ENCODE data around the gene FYN.

The FYN gene

DNA sequence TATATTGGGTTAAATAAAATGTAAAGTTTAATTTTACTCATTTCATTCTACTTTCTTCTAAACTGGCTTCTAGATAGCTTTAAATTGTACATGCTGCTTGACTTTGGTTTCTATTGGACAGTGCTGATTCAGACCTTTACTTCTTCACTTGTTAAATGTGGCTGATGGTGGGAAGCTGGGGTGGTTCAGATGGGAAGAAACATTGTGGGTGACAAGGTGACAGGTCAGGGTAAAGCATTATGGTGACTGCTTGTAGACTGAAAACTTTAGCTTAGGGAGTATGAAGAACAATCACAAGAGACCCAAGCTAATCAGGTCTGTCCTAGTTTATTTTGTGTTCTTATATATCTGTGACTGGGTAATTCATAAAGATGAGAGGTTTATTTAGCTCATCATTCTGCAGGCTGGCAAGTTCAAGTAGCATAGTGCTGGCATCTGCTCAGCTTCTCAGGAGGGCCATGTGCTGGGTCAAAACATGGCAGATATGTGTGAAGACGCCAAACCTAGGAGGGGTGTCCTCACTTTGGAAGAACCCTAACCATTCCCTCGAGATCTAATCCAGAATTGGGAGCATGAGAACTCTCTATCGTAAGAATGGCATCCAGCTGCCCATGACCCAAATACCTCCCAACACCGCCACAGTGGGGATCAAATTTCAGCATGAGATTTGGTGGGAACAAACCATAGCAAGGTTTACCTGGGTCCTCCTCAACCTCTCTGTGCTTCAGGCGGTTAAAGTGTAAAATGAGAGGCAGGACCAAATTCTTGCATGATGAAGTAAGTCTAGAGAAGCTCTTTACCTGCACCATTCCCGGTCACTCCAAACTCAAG, 102.8 kb downstream of the FYN start:
- H3K9me3 Mint-ChIP-seq, result no peaks in the 10 kb centered on the region
- H3K4me1 Mint-ChIP-seq, result peaks cover 90% of the 10 kb centered on the region
- DNase-seq (ENCODE audit: low spot score in 2 of 2) (no peak), ATAC-seq (replicated peaks; ENCODE audit: extremely low read depth, poor library complexity, severe bottlenecking) (no peak)
- H3K36me3 Mint-ChIP-seq (ENCODE audit: insufficient read depth), result peaks cover 31% of the 10 kb centered on the region
- H3K27me3 Mint-ChIP-seq, result no peaks in the 10 kb centered on the region
- peak overlapping the region; percentile 34 for H3K4me3 Mint-ChIP-seq
- H3K27ac Mint-ChIP-seq (ENCODE audit: low read depth), result peak overlapping the region; percentile 100

DNA sequence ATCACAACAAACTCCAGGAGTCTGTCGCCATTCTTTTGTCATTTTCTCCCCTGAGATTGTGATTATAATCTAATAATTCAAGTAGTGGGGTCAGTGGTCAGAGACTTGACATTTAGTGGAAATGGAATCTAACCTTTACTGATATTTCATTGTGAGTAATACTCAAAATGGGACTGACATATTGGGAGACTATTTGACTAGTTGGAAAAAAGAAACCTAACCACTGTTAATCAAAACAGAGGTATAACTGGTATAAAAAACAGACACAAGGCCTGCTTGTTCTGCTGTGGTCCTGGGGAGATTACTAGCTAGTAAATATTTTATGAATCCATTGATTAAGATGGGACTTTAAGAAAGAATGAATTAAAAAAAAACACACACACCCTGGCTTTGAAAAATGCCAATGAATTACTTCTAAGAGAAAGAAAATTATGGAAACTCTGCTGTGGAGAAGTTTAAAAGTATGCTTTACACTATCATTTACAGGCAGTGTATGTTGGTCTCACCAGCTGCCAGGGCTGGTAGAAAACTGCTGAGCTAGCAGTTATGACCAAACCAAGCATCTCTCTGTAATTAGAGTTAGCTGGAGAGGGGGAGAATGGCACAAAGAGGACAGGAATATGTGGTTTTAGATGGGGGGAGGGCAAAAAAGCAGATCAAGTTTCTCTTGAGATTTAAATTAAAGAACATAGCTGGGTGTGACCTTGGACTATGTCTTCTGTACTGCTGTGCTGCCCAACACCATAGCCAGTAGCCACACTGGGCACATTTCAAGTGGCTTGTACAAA, 103.7 kb downstream of the FYN start:
- Mint-ChIP-seq H3K4me3 (peak overlapping the region; percentile 34), H3K9me3 (no peaks in the 10 kb centered on the region), H3K36me3 (ENCODE audit: insufficient read depth) (peaks cover 33% of the 10 kb centered on the region), H3K4me1 (peaks cover 90% of the 10 kb centered on the region), H3K27ac (ENCODE audit: low read depth) (peak overlapping the region; percentile 100), H3K27me3 (no peaks in the 10 kb centered on the region)
- DNase-seq (ENCODE audit: low spot score in 2 of 2), result no peak
- no peak for ATAC-seq (replicated peaks; ENCODE audit: extremely low read depth, poor library complexity, severe bottlenecking)

DNA sequence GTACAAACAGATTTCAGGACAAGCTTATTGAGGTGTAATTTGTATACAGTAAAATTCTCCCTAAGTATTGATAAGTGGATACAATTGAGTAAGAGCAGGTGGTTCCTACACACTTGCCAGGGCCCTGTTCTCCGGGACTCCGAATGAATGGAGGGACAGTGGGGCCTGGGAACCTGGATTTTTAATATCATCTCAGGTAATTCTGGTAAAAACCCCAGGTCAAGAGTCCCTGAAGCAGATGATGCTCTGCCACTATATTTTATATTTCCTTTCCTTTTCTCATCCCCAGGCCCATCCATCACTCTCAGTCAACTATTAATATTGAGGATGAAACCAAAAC, 104.9 kb downstream of the FYN start:
- Mint-ChIP-seq H3K4me3 (peak overlapping the region; percentile 91), H3K36me3 (ENCODE audit: insufficient read depth) (peaks cover 36% of the 10 kb centered on the region)

DNA sequence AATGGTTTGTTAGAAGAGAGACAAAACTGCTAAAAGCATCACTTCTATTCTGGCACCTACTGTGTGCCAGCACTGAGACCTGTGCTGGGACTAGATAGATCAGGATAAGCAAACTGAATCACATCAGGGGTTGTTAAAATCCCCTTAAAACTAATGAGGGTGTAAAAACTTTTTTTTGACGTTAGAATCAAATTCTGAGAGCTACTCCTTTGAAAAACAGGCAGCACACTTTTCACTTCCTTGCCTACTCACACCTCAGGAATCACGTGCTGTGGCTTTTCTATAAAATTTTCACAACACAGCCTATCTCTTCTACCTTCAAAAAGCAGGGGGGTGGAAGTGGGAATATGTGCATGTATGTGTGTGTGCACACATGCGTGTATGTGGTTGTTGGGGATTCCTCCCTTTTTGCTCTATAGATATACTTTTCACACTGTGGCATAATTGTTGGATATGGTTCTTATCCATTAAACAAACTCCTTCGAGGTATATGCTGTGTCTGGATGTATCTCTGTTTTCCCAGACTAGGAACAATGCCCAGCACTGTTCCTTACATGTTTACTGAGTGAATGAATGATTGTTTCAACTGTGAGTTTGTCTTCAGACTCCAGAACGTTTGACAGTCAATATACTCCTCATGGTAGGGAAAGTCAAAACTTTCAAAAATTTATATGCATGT, 105.4 kb downstream of the FYN start:
- Mint-ChIP-seq H3K4me3 (peak overlapping the region; percentile 91), H3K4me1 (peaks cover 95% of the 10 kb centered on the region), H3K27ac (ENCODE audit: low read depth) (peak overlapping the region; percentile 100), H3K9me3 (no peaks in the 10 kb centered on the region), H3K36me3 (ENCODE audit: insufficient read depth) (peaks cover 39% of the 10 kb centered on the region), H3K27me3 (no peaks in the 10 kb centered on the region)
- peak in 1 of 2 donors; percentile 45 for DNase-seq (ENCODE audit: low spot score in 2 of 2)
- ATAC-seq (replicated peaks; ENCODE audit: extremely low read depth, poor library complexity, severe bottlenecking), result peak; percentile 52

More for the DNA sequence above, 104.9 kb downstream of the FYN start:
- no peaks in the 10 kb centered on the region for H3K27me3 Mint-ChIP-seq
- no peak for DNase-seq (ENCODE audit: low spot score in 2 of 2)
- peaks cover 90% of the 10 kb centered on the region for H3K4me1 Mint-ChIP-seq
- no peaks in the 10 kb centered on the region for H3K9me3 Mint-ChIP-seq
- H3K27ac Mint-ChIP-seq (ENCODE audit: low read depth), result peak overlapping the region; percentile 100
- no peak for ATAC-seq (replicated peaks; ENCODE audit: extremely low read depth, poor library complexity, severe bottlenecking)

GRCh38 chr6:111766201-111766857, 106.9 kb downstream of the FYN start:
- no peak for ATAC-seq (replicated peaks; ENCODE audit: extremely low read depth, poor library complexity, severe bottlenecking)
- peaks cover 100% of the 10 kb centered on the region for H3K4me1 Mint-ChIP-seq

DNA sequence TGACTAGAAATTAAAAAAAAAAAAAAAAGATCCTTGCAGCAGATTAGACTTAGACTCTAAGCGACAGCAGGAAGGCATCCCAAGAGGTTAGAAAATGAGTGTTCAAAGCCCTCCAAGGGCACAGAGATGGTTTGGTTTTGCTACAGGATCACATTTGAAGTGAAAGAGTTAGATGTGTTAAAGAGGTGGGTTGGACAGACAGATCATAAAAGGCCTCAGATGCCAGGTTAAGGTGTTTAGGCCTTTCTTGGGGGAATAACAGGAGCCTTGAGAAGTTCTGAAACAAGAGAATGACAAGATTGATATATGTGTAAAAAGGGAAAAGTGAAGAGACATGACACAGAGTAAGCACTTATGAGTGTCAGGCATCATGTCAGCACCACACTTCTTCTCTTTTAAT, 107.5 kb downstream of the FYN start:
- no peak for DNase-seq (ENCODE audit: low spot score in 2 of 2)
- peak overlapping the region; percentile 100 for H3K27ac Mint-ChIP-seq (ENCODE audit: low read depth)

More at GRCh38 chr6:111766201-111766857, 106.9 kb downstream of the FYN start:
- Mint-ChIP-seq H3K9me3 (no peaks in the 10 kb centered on the region), H3K4me3 (peak overlapping the region; percentile 91), H3K27me3 (no peaks in the 10 kb centered on the region), H3K36me3 (ENCODE audit: insufficient read depth) (peaks cover 47% of the 10 kb centered on the region), H3K27ac (ENCODE audit: low read depth) (peak overlapping the region; percentile 100)
- DNase-seq (ENCODE audit: low spot score in 2 of 2), result no peak

GRCh38 chr6:111764238-111765175, 108.7 kb downstream of the FYN start:
- Mint-ChIP-seq H3K4me3 (peak overlapping the region; percentile 91), H3K36me3 (ENCODE audit: insufficient read depth) (peaks cover 48% of the 10 kb centered on the region), H3K27ac (ENCODE audit: low read depth) (peak overlapping the region; percentile 100), H3K9me3 (no peaks in the 10 kb centered on the region), H3K4me1 (peaks cover 100% of the 10 kb centered on the region), H3K27me3 (no peaks in the 10 kb centered on the region)
- ATAC-seq (replicated peaks; ENCODE audit: extremely low read depth, poor library complexity, severe bottlenecking) (peak; percentile 50), DNase-seq (ENCODE audit: low spot score in 2 of 2) (peak; percentile 34 to 74)

More for the DNA sequence above, 107.5 kb downstream of the FYN start:
- Mint-ChIP-seq H3K4me1 (peaks cover 100% of the 10 kb centered on the region), H3K4me3 (peak overlapping the region; percentile 91), H3K36me3 (ENCODE audit: insufficient read depth) (peaks cover 45% of the 10 kb centered on the region), H3K9me3 (no peaks in the 10 kb centered on the region), H3K27me3 (no peaks in the 10 kb centered on the region)
- ATAC-seq (replicated peaks; ENCODE audit: extremely low read depth, poor library complexity, severe bottlenecking), result no peak

DNA sequence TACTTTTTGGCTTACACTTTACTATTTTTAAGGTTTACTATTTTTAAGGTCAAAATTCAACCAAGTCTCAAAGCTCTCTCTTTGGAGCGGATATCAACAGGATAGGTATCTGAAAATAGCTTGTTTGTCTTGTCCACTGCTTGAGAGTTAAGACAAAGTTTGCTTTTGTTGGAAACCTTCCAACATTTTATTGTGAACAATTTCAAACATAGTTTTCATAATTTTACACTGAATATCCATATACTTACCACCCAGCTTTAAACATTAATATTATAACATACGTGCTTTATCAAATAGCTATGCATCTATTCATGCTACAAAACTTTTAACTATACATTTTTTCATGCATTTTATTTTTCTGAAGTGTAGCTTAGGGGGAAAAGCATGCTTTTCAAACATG, 109.9 kb downstream of the FYN start:
- Mint-ChIP-seq H3K4me1 (peaks cover 98% of the 10 kb centered on the region), H3K27ac (ENCODE audit: low read depth) (peak overlapping the region; percentile 100), H3K27me3 (no peaks in the 10 kb centered on the region), H3K9me3 (no peaks in the 10 kb centered on the region), H3K36me3 (ENCODE audit: insufficient read depth) (peaks cover 57% of the 10 kb centered on the region), H3K4me3 (peak overlapping the region; percentile 91)
- ATAC-seq (replicated peaks; ENCODE audit: extremely low read depth, poor library complexity, severe bottlenecking) (no peak), DNase-seq (ENCODE audit: low spot score in 2 of 2) (no peak)

DNA sequence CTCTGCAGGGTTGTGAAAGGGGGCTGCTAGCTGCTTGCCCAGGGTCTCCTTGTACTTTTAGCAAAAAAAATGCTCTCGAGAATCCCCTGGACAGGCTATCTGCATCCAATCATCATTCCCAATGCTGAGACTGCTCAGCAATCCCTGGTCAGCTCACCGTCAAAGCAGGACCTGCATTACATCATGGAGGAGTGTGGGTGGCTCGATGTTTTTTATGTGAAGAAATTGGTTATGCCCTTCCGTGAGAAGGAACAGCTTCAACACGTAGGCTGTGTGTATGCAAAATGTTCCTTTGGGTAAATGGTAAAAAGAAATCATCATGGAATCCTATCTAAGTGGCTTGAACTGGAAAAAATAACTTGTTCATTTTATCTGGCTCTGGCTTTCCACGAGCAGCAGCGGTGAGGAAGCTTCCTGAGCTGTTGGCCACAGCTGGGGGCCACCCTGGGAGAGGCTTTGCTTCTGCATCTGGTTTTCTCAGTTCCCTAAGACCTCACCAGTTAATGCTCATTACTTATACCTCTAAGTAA, 111.4 kb downstream of the FYN start:
- DNase-seq (ENCODE audit: low spot score in 2 of 2), result no peak
- H3K27ac Mint-ChIP-seq (ENCODE audit: low read depth), result peak overlapping the region; percentile 100
- no peaks in the 10 kb centered on the region for H3K27me3 Mint-ChIP-seq
- H3K9me3 Mint-ChIP-seq, result no peaks in the 10 kb centered on the region
- no peak for ATAC-seq (replicated peaks; ENCODE audit: extremely low read depth, poor library complexity, severe bottlenecking)
- H3K4me1 Mint-ChIP-seq, result peaks cover 96% of the 10 kb centered on the region
- H3K36me3 Mint-ChIP-seq (ENCODE audit: insufficient read depth), result peaks cover 63% of the 10 kb centered on the region
- H3K4me3 Mint-ChIP-seq, result peak overlapping the region; percentile 91

GRCh38 chr6:111761212-111761611, 112.0 kb downstream of the FYN start:
- DNase-seq (ENCODE audit: low spot score in 2 of 2) (no peak), ATAC-seq (replicated peaks; ENCODE audit: extremely low read depth, poor library complexity, severe bottlenecking) (no peak)
- Mint-ChIP-seq H3K9me3 (no peaks in the 10 kb centered on the region), H3K4me1 (peaks cover 90% of the 10 kb centered on the region), H3K27ac (ENCODE audit: low read depth) (peak overlapping the region; percentile 100), H3K27me3 (no peaks in the 10 kb centered on the region), H3K4me3 (peak overlapping the region; percentile 91), H3K36me3 (ENCODE audit: insufficient read depth) (peaks cover 58% of the 10 kb centered on the region)

All from central memory CD8-positive, alpha-beta T cell (primary cell).